Breast epithelium (tissue), 4 donors: Measurements from ENCODE around the gene ARSD. TPM values are rescaled to one million over a fixed set of nuclear protein-coding genes. Genes with fewer than 3 reads are reported as not detected.

ENCODE experiments used
- DNase-seq, 2 donors: peaks; one replicate each; pipeline ENCODE4 v3.0.0-alpha.2; 2019; ENCODE audit warnings: low spot score in 2 of 2
- H3K27ac ChIP-seq, 2 donors: fragments of 200-600 bp; sonication (generic) in 1 of 2; one replicate each; pipeline ENCODE4 v1.5.1; 2016 to 2019; ENCODE audit warnings: mild to moderate bottlenecking in 1 of 2
- H3K27me3 ChIP-seq, 2 donors: fragments of 200-600 bp; sonication (generic) in 1 of 2; one replicate each; pipeline versions ENCODE4 v1.5.1 to v1.6.0; 2017 to 2019; ENCODE audit warnings: control low read depth in 1 of 2, mild to moderate bottlenecking in 1 of 2
- H3K36me3 ChIP-seq: fragments of 200-600 bp; one replicate; pipeline ENCODE4 v1.5.1; 2019
- H3K4me1 ChIP-seq, 2 donors: fragments of 200-600 bp; sonication (generic); one replicate each; pipeline ENCODE4 v1.5.1; 2016 to 2019; ENCODE audit warnings: control low read depth in 1 of 2
- H3K4me3 ChIP-seq, 3 donors: fragments of 200-600 bp; sonication (generic); 1 replicate in 2 of 3; 2 replicates in 1 of 3; pipeline ENCODE4 v1.5.1; 2016 to 2019; ENCODE audit warnings: mild to moderate bottlenecking in 3 of 3, moderate library complexity in 2 of 3
- H3K9me3 ChIP-seq, 2 donors: fragments of 200-600 bp; sonication (generic) in 1 of 2; one replicate each; pipeline ENCODE4 v1.5.1; 2016 to 2019; ENCODE audit warnings: control low read depth in 1 of 2
- CTCF ChIP-seq, 3 donors: fragments of 450-650 bp; IDR thresholded peaks; one replicate each; pipeline ENCODE4 v1.5.1; 2016 to 2017; ENCODE audit warnings: antibody characterized with exemption in 3 of 3, mild to moderate bottlenecking in 3 of 3, moderate library complexity in 3 of 3
- POLR2A ChIP-seq: fragments of 450-650 bp; IDR thresholded peaks from one replicate; pipeline ENCODE4 v1.6.1; 2016; ENCODE audit warnings: antibody characterized with exemption, mild to moderate bottlenecking, moderate library complexity
- POLR2AphosphoS5 ChIP-seq, 3 donors: sonication (generic); formaldehyde crosslinking; IDR thresholded peaks; one replicate each; pipeline ENCODE4 v1.6.1; 2017; ENCODE audit warnings: antibody characterized with exemption in 3 of 3
- intact Hi-C: fragments of 100-400 bp; cut with DNase I; formaldehyde crosslinking; loops from one replicate; pipeline ENCODE4 v1.15.1; 2023; ENCODE audit warnings: low total_unique reads
- total RNA-seq, 3 donors: library from RNA; depleted of rRNA; stranded (reverse); fragments of >200 nt; gene quantifications; one replicate each; pipeline ENCODE4 v1.1.0, GENCODE V29; 2016

Gene ARSD
- total RNA-seq, 3 donors from 2014 or later, result 28.0 to 83.3 (median 47.2) TPM

GRCh38 chrX:2921193-2921592 lies 7.9 kb downstream of the ARSD start:
- H3K27ac ChIP-seq, result no peak overlapping the region
- intact Hi-C loops, result no loop called here
- H3K36me3 ChIP-seq, result peaks cover 4% of the 10 kb centered on the region

GRCh38 chrX:2917767-2918166 lies 11.4 kb downstream of the ARSD start:
- Histone ChIP-seq H3K9me3 (no peaks in the 10 kb centered on the region), H3K36me3 (peaks cover 4% of the 10 kb centered on the region), H3K27me3 (no peaks in the 10 kb centered on the region), H3K27ac (no peak overlapping the region), H3K4me1 (no peaks in the 10 kb centered on the region), H3K4me3 (no peak overlapping the region)
- no peak for DNase-seq
- intact Hi-C loops, result no loop called here
- no peak for TF ChIP-seq CTCF (IDR thresholded peaks at IDR 0.05)

More at GRCh38 chrX:2921193-2921592, 7.9 kb downstream of the ARSD start:
- no peaks in the 10 kb centered on the region for H3K4me1 ChIP-seq
- DNase-seq, result no peak
- no peak for TF ChIP-seq CTCF (IDR thresholded peaks at IDR 0.05)
- TF ChIP-seq POLR2A, result no peak
- TF ChIP-seq POLR2AphosphoS5 (IDR thresholded peaks at IDR 0.05), result no peak
- no peaks in the 10 kb centered on the region for H3K9me3 ChIP-seq
- no peak overlapping the region for H3K4me3 ChIP-seq
- H3K27me3 ChIP-seq, result no peaks in the 10 kb centered on the region

GRCh38 chrX:2913118-2913517 lies 16.0 kb downstream of the ARSD start:
- TF ChIP-seq POLR2A (no peak), POLR2AphosphoS5 (IDR thresholded peaks at IDR 0.05) (no peak), CTCF (IDR thresholded peaks at IDR 0.05) (no peak)
- H3K4me1 ChIP-seq, result no peaks in the 10 kb centered on the region
- H3K9me3 ChIP-seq, result no peaks in the 10 kb centered on the region
- no peaks in the 10 kb centered on the region for H3K27me3 ChIP-seq
- H3K27ac ChIP-seq, result no peak overlapping the region
- no peak for DNase-seq
- no peaks in the 10 kb centered on the region for H3K36me3 ChIP-seq
- no peak overlapping the region for H3K4me3 ChIP-seq
- intact Hi-C loops, result no loop called here

DNA sequence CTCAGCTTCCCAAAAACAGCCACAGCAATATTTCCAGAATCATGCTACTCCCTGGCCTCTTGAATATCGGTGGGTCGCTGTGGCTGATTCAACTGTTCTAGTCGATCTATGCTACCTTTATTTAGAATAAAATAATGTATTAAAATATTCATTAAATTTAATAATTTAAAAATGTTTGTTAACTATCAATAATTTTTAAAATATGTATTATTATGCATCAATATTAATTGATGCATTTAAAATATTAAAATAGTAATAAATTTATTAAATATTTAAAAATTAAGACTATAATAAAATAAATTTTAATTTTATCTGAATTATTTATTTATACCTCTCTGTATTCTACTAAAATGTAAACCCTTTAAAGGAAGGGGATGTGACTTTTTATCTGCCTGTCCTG lies 19.0 kb downstream of the ARSD start:
- no peak for TF ChIP-seq POLR2AphosphoS5 (IDR thresholded peaks at IDR 0.05)
- no peak for TF ChIP-seq POLR2A
- no peak for TF ChIP-seq CTCF (IDR thresholded peaks at IDR 0.05)
- Histone ChIP-seq H3K4me3 (no peak overlapping the region), H3K4me1 (no peaks in the 10 kb centered on the region), H3K36me3 (no peaks in the 10 kb centered on the region), H3K9me3 (no peaks in the 10 kb centered on the region), H3K27me3 (no peaks in the 10 kb centered on the region), H3K27ac (no peak overlapping the region)
- intact Hi-C loops, result no loop called here
- no peak for DNase-seq

GRCh38 chrX:2908125-2908685 lies 20.9 kb downstream of the ARSD start:
- no peak for DNase-seq
- intact Hi-C loops, result no loop called here
- TF ChIP-seq POLR2AphosphoS5 (IDR thresholded peaks at IDR 0.05) (no peak), CTCF (IDR thresholded peaks at IDR 0.05) (no peak), POLR2A (no peak)

More at GRCh38 chrX:2908125-2908685, 20.9 kb downstream of the ARSD start:
- Histone ChIP-seq H3K9me3 (peaks cover 7 to 9% of the 10 kb centered on the region in 2 donors), H3K27me3 (no peaks in the 10 kb centered on the region), H3K4me3 (no peak overlapping the region), H3K27ac (no peak overlapping the region), H3K4me1 (no peaks in the 10 kb centered on the region), H3K36me3 (no peaks in the 10 kb centered on the region)
